HG02840 (cell line): ENCODE data around the gene MYRFL.

ENCODE experiments used
- ATAC-seq: cut with Tn5 transposase; IDR thresholded peaks from one replicate; pipeline ENCODE4 v1.9.1; 2021; ENCODE audit warnings: mild to moderate bottlenecking, moderate library complexity, moderate number of reproducible peaks; ENCODE audit not compliant: unreplicated experiment, low FRiP score

The MYRFL gene

DNA sequence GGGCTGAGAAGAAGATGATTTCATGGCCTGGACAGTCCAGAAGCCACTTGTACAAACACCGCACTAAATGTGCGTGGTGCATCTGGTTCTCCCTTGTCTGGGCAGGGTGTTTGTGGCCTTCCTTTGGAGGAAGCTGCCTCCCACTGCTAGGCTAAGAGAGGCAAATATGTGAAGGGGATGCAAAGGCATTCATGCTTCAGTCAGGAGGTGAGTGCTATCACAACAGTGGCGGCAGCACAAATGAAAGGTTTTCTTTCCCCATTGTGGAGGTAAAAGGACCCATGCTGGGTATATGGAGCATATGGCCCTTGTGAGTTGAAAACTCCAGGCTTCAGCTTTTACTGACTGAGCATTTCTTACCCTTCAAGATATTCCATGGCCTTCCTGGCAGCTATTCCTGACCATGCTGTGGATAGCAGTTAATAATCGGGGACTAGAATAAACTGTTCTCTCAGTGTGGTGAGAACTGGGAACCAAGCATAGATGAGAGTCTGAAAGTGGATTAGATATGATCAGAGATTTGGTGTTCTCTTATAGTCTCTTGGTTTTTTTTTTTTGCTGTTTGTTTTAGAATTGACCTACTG lies 69.9 kb downstream of the MYRFL start:
- no peak for ATAC-seq

DNA sequence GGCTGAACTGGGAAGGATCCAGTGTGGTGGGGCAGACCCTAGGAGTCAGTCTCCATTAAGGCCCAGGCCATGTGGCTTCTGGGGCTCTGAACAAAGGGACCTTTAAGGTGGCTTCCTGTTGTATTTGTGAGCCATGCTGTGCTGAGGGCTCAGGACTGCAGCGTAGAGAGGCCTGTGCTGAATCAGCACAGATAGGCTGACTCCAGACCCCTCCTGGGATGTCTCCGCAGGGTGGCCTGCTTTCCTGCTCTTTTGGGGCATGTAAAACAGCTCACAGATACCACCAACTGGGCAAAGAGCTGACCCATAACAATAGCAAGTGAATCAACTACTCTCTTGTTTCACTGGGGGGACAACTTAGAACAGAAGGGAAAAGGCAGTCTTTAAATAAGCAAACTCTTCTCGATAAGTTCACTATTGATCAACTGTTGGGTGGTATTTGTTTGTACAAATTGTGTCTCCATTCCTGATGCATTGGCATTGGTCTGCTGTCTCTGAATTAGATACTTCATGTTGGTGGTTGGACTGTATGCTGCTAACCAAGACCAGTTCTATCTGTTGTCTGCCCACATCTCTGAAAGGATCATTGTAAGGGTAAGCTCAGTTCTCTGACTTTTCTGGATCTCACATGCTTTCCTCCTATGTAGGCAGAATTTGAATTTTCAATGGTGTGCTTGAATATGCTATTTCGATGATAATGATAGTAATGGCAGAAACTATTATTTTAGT lies 71.8 kb downstream of the MYRFL start:
- no peak for ATAC-seq

DNA sequence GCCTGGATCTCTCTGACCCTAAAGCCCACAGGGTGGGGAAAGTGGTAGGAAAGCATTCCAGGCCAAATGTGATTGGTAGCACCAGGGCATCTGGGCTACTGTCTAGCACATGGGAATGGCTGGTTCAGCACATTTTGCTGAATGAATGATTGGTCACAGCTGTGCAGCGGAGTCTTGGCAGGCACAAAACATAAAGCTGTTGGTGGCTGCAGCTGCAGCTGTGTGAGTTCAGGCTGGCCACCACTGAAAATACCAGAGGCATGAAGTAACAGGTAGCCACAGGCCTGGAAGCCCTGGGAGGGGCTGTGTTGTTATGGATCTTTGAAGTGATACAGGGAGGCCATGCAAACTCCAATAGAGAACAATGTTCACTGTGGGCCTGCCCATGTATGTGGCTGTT lies 72.7 kb downstream of the MYRFL start:
- ATAC-seq = no peak

DNA sequence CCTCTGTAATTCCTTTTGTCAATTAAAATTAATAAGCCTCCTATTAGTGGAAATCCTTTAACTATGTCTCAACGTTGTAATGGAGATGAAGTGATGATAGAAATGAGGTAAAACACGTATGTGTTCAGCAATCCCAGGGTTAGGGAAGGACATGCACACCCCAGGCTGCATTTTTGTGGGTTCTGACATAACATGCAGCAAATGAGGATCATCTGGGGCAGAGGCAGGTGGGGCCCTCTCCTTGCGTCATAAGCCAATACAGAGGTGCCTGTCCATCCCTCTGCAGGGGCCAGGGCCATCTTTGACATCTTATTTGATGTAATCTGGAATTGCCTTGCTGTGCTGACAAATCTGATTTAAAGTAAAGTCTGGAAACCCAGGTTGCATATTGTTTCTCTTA lies 73.2 kb downstream of the MYRFL start:
- ATAC-seq = no peak

DNA sequence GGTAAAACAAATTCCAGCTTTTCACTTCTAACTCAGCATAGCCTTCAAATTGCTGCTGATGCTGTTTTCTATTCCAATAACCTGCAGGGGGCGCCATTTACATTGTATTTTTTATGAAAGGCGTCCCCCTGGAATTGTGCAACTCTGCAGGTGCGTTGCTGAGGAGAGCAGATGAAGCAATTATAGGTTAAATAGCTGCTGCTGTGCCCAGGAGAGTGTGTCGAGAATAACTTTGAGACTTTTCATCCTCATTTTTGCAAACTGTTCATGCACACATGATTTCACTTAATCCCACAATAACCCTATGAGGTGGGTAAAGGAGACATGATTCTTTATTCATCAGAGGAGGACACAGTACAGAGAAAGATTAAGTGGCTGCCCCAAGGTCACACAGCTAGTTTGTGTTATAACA lies 75.7 kb downstream of the MYRFL start:
- peak; percentile 67 for ATAC-seq

DNA sequence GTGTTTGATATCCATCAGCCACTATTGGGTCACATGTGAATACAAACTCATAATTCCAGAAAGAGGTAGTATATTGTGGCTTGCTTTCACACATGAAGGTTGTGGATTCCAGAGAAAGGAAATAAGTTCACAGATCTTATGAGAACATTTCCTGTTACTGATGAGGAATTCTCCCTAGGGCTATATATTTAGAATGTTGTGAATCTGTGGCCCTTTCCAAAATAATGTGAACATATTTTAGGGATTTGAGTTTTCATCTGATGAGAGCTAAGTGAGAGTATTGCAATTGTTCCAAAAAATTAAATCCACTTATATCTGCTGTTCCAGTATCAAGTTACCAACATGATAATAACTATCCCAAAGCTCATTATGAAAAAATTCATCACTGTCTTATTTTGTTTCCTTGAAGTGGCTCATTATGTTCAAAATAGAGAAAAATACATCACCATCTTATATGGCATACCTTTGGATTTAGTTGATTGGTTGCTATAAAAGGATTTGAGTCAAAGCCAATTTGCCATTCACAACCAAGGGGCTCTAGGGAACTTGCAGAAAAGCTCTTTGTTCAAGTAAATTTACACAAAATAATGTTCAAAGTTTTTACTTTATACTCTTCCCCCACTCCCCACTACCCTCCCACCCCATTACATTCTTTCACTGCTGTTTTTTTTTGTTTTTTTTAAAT lies 76.3 kb downstream of the MYRFL start:
- no peak for ATAC-seq

DNA sequence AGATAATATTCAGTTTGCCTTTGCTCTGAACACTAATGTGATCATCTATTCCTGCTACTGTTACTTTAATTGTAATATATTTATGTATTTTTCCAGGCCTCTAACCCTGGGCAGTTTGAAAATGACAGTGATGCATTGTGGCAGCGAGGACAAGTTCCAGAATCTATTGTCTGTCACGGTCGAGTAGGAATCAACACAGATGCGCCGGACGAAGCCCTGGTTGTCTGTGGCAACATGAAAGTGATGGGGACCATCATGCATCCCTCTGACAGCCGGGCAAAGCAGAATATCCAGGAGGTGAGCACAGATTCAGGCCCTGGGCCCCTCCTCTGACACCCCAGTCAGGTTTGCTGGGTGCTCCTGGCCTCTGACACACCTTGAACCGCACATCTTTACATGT lies 78.5 kb downstream of the MYRFL start:
- ATAC-seq = no peak

DNA sequence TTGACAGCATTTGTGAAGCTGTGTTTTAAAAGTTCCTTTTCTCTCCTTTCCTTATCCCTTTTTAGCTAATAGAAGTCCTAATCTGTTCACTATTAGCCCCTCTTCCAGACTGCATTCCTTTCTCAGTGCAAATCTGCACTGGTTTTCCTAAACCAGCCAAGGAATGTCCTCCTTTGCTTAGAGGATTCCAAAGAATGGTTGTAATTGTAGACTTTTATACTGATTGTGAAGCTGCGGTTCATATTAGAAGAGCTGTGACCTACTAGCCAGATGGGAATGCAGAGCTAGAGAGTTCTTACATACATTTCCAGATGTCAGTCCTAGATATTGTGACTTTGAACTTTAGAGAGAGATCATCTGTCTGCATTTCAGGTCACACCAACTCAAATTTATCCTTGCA lies 79.8 kb downstream of the MYRFL start:
- no peak for ATAC-seq

DNA sequence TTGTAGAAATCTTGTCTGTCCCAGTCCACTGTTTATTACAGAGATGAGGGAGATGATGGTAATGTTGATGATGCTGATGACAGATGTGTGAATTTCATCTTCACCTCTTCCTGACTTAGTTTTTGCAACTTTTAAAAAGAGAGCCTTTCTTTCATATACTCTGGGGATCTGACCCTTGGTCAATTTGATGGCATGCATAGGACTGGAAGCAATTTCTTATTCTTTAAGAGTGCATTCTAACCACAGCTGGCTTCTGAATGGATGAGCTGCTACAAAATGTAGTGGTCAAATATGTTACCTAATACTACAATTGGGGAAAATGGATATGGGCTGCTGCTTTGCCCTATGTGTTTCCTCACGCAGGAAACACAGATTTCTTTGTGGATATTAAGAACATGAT lies 80.8 kb downstream of the MYRFL start:
- ATAC-seq = no peak

DNA sequence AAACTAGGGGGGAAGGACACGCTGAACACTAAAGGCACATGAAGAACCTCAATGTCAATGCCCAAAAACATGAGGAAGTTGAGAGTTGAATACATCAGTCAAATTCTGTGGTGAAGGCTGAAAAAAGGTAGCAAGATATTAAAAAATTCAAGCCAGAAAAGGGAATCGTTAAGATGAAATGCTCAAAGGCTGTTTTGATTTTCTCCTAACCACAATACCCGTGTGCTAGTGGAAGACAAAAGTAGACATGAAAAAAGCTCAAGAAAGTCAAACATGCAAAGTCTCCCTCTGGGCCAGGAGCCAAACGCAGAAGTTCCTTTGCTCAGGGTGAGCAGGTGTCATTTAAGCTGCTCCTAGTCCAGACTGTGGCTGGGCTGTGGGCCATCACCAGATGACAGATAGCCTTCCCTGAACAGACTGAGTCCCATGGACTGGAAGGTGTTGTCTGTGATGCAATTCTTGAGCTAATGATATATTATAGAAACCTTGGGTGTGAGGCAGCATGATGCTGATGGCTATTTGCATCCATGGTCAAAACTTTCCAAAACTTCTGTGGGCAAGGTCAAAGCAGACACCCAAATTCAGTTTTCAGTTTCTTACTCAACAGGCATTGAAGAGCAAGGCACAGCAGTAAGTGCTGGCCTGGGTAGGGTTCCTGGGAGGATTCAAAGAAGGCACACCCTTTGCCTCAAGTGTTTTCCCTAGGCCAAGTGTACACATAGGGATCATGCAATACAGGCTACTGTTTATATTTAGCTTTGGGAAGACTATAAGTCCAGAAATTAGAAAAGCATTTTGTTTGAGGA lies 81.6 kb downstream of the MYRFL start:
- ATAC-seq = peak; percentile 88

DNA sequence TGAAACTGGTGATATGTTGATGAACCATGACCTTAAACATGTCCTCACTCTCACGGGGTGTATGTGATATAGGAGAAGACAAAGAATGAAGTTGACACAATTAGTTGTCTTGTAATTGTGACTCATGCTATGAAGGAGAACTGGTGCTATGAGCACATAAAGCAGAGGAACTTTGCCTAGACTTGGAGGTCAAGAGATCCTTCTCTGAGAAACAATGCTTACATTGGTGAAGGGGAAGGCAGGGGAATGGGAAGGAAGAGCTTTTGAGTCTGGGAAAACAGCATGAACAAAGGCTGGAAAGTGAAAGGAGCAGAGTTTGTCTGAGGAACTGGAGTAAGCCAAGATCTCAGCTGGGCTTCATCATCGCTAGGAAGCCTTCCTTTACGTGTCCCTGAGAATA lies 83.2 kb downstream of the MYRFL start:
- no peak for ATAC-seq

DNA sequence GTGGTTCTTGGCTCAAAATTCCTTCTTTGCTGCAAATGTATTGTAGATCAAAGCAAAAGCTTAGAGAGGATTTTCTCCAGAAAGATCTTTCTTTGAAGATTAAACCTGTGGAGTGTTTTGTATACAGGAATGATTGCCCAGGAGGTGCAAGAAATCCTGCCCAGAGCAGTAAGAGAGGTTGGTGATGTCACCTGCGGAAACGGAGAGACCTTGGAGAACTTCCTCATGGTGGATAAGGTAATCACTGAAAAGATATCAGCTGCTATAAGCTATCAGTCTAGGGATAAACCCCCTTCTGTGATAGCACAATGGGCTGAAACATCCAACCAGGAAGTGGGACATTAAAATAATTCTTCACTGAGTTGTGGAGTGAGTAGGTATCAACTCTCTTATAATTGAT lies 85.7 kb downstream of the MYRFL start:
- ATAC-seq = no peak

DNA sequence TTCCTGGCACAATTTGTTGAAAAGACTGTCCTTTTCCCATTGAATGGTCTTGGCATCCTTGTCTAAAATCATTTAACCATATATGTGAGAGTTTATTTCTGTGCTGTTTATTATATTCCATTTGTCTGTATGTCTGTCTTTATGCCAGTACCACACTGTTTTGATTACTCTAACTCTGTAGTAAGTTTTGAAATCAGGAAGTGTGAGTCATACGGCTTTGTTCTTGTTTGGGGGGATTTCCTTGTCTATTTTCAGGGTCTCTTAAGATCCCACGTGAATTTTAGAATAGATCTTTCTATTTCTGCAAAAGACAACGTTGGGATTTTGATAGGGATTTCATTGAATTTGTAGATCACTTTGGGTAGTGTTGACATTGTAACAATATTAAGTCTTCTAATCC lies 88.5 kb downstream of the MYRFL start:
- no peak for ATAC-seq

DNA sequence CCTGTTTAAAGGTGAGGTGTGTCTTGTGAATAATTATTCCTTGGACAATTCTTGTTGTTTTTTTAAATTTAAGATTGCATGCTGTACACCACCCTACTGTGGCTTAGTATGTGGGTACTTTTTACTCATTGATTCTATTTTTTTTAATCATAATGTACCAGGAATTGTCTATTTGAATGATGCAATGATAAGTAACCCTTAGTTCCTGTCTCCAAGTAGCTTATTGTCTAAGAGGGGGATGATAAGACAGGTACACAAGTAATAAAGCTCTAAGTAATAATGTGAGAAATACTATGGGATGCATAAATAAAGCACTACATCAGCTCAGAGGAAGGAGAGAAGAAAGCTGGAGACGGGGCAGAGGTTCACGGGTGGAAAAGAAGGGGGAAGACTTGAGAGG lies 90.9 kb downstream of the MYRFL start:
- ATAC-seq = no peak

DNA sequence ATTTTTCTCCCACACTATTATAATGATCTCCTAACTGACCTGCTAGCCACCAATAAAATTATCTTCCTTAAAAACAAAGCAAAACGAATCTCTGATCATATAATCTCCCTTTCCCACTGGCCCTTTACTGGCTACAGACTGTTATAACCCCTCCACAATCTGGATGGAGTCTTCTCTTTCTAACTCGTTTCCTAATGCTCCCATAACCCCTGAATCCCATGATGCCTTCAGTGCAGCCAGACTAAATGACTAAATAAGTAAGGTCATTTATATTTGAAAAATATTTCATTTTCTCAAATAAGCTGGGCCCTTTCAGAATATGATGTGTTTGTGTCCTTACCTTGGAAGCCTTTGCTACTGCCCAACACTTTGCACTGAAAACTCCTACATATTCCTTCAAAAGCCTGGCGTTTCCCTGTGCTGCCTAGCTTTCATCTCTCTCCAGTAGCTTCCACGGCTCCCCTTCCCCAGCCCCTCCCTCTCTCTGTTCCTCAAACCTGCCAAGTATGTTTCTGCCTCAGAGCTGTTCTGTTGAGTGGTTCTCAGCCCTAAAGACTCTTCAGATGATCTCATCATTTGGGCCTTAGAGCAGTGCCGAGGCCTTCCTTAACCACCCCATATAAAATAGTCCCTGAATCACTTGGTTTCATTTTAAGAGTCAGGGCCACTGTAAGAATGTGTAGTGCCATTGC lies 91.7 kb downstream of the MYRFL start:
- no peak for ATAC-seq

DNA sequence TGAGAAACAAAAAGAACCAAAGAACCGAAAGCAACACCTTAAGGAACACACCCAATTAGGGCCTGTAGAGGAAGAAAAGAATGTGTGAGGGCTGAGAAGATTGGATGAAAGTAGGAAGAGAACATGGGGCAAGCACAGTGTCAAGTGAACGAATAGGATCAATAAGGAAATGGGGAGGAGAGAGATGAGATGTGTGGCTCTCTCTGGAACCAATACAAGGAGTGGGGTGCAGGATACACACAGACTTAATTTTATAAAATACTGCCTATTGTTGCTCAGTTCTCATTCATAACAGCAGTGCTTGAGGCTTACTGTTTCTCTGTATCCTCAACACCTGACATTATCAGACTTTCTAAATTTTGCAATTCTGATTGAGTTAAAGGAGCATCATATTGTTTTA lies 93.3 kb downstream of the MYRFL start:
- ATAC-seq = no peak

DNA sequence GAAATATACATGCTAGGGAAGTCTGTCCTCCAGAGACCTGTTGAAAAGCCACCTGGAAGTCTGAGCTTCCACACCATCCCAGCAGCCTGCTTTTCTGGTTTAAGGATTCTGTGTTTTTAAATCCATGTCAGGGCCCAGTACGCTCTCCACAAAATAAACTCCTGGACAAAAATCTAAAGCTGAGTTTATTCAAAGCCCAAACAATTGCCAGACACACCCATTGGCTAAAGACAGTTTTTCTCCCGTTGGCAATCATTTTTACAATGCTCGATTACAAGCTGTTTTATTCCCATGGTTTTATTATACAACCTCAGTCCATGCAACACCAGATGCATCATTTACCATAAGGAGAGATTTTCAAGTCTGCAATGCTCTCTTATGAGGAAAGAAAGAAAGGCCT lies 94.5 kb downstream of the MYRFL start:
- no peak for ATAC-seq

DNA sequence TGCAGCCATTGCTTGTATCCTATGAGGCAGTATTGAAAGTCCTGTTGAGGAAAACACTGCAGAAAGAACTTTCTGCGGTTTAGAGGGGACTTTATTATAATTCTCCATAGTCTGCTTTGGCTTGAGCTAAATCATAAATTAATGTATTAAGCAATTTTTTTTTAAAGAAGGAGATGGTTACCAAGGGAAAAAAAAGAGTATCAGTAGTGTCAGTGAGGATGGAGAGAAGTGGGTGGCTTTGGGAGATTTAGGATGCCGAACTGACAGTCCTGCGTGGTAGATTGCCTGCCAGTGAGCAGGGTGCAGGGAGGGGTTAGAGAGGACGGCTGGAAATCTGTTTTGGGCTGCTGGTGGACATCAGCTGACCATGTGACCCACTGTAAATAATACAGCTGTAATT lies 96.8 kb downstream of the MYRFL start:
- ATAC-seq = no peak

DNA sequence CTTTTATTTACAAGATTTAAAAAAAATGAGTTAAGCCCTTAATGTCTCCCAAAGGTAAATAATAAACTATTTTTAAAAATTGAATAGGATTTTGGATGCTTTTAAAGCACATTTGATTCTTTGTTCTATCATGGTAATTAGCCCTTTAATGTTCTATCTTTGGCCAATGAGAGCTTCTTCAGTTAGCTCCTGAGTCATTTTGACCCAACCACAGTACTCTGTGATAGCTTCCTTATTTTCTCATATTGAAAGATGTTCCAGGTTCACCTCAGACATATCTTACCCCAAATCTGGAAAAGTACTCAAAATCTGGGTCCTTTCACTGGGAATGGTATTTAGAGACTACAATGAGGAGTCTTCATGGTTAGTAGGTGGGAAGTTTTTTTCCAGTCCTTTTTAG lies 98.0 kb downstream of the MYRFL start:
- ATAC-seq = no peak

DNA sequence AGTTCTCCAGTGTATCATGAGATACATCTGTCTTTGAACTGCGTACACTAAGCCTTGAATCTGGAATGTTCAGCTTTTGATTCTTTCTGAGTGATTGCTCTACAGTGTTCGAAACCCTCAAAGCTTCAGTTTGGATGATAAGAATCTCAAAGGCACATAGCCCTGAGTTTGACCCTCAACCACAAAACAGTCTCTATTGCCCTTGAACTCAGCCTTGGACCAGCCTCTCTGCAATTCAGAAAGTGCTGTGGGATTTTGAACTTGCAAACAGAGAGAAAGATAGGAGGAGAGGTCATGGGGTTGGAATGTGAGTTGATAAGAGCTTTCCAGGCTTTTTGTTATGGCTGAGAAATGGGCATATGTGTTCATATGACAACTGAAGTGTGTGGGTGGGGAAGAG lies 100.3 kb downstream of the MYRFL start:
- no peak for ATAC-seq

DNA sequence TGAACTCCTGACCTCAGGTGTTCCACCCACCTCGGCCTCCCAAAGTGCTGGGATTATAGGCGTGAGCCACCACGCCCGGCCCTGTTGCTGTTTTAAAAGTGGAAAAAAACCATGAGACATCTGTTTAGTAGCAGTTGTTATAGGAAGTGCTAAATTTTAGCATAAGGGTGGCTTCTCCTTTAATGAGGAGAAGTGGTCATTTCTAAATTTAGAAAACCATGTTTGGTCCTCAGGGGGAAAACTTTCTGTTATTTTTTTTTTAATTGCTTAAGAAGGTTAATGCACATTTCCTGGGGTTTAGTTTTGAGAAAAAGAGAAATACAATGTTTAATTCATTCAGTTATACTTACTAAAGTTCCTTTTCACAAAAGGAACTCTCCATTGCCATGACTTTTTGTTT lies 102.1 kb downstream of the MYRFL start:
- no peak for ATAC-seq
